Stimulated activated CD4-positive, alpha-beta T cell treated with anti-CD3 and anti-CD28 coated beads, Interleukin-4, amount 100 ng/mL, for 24 hours (primary cell): ENCODE results near the gene PLLP.
A peak's percentile ranks its signal among the peaks of the same experiment; 100 is the strongest.

Experiments
- DNase-seq: peaks from one replicate; pipeline ENCODE4 v3.0.0-alpha.2; 2020

PLLP gene

GRCh38 chr16:57252148-57252721 is 32.2 kb downstream of the PLLP start:
- no peak for DNase-seq

- no peak for DNase-seq
Observed at GRCh38 chr16:57251352-57251751, 33.1 kb downstream of the PLLP start.

GRCh38 chr16:57245472-57246113 is 38.9 kb downstream of the PLLP start:
- DNase-seq: no peak

- DNase-seq: peak; percentile 98
Observed at GRCh38 chr16:57244767-57245471, 39.6 kb downstream of the PLLP start, which contains the start of gene ARL2BP. Gene ARL2BP, plus strand, starts transcription at chr16:57245259. Its CDS starts 109 bp downstream, at chr16:57245368.

- DNase-seq: no peak
Observed at GRCh38 chr16:57244463-57244766, 40.1 kb downstream of the PLLP start.

GRCh38 chr16:57242650-57243049 is 41.8 kb downstream of the PLLP start:
- DNase-seq: no peak

GRCh38 chr16:57240851-57241250 is 43.6 kb downstream of the PLLP start:
- no peak for DNase-seq

- no peak for DNase-seq
Observed at GRCh38 chr16:57239107-57239506, 45.4 kb downstream of the PLLP start.

GRCh38 chr16:57238682-57239081 is 45.8 kb downstream of the PLLP start:
- no peak for DNase-seq

- DNase-seq: no peak
Observed at GRCh38 chr16:57236022-57236350, 48.5 kb downstream of the PLLP start.

GRCh38 chr16:57235128-57236021 is 49.1 kb downstream of the PLLP start:
- peak; percentile 13 for DNase-seq

GRCh38 chr16:57234707-57235092 is 49.8 kb downstream of the PLLP start:
- DNase-seq: no peak

GRCh38 chr16:57233944-57234706 is 50.3 kb downstream of the PLLP start:
- no peak for DNase-seq

GRCh38 chr16:57231821-57232350 is 52.6 kb downstream of the PLLP start:
- no peak for DNase-seq

GRCh38 chr16:57229079-57229478 is 55.4 kb downstream of the PLLP start:
- DNase-seq: no peak

- DNase-seq: no peak
Observed at GRCh38 chr16:57226701-57227621, 57.5 kb downstream of the PLLP start.

- DNase-seq: no peak
Observed at GRCh38 chr16:57225978-57226377, 58.5 kb downstream of the PLLP start.

- DNase-seq: no peak
Observed at GRCh38 chr16:57224651-57225335, 59.7 kb downstream of the PLLP start.

GRCh38 chr16:57223057-57223456 is 61.4 kb downstream of the PLLP start:
- DNase-seq: no peak

- no peak for DNase-seq
Observed at GRCh38 chr16:57216968-57217367, 67.5 kb downstream of the PLLP start.

- DNase-seq: no peak
Observed at GRCh38 chr16:57213462-57213861, 71.0 kb downstream of the PLLP start.
